Right cardiac atrium (tissue), 5 donors: Measurements from ENCODE around the gene ATP13A3. TPM values are rescaled to one million over a fixed set of nuclear protein-coding genes. Genes with fewer than 3 reads are reported as not detected.

ENCODE experiments used
- ATAC-seq, 2 donors: fragments of 200-7000 bp; cut with Tn5 transposase; one replicate each; pipeline versions ENCODE4 v1.8.0 to v1.9.1; 2020; ENCODE audit warnings: moderate library complexity in 2 of 2, mild to moderate bottlenecking in 1 of 2
- DNase-seq, 3 donors: peaks; one replicate each; pipeline ENCODE4 v3.0.0-alpha.2; 2020
- H3K27ac ChIP-seq: one replicate; pipeline ENCODE4 v1.5.1; 2013; ENCODE audit warnings: mild to moderate bottlenecking, low read length, control low read depth, moderate library complexity
- H3K27me3 ChIP-seq: one replicate; pipeline ENCODE4 v1.6.1; 2013; ENCODE audit not compliant: control insufficient read depth, insufficient read depth
- H3K4me1 ChIP-seq: one replicate; pipeline ENCODE4 v1.6.1; 2013; ENCODE audit warnings: low read length; ENCODE audit not compliant: control insufficient read depth, insufficient read depth
- H3K4me3 ChIP-seq: one replicate; pipeline ENCODE4 v1.5.1; 2013; ENCODE audit warnings: low read length, control low read depth
- H3K9me3 ChIP-seq: one replicate; pipeline ENCODE4 v1.6.1; 2013; ENCODE audit warnings: low read length; ENCODE audit not compliant: control insufficient read depth
- WGBS: extraction: QIAGEN DNeasy Blood & Tissue Kit; methylation state at CpG from one replicate; pipeline ENCODE4 v1.1.7; 2013; 5-methylcytosine and 5-hydroxymethylcytosine counted together
- intact Hi-C, 4 donors: fragments of 100-400 bp; cut with DNase I; formaldehyde crosslinking; loops; one replicate each; pipeline versions ENCODE4 v1.11.0 to v1.14.0; 2022 to 2023
- polyA plus RNA-seq: library from polyadenylated mRNA; stranded (reverse); fragments of 200-250 nt; gene quantifications from one replicate; pipeline ENCODE4 v1.2.3, GENCODE V29; 2013
- total RNA-seq, 4 donors: library from RNA; stranded (reverse); fragmentation: NEBNext Ultra II Directional; extraction: Animal tissue kit (Norgen Biotek cat#: 25700); gene quantifications; one replicate each; pipeline ENCODE4 v1.2.1, GENCODE V29; 2021
- donor health status: healthy with polysubstance abuse.
- donor health status: DM: no; HTN: yes; CAD: no.
- donor health status: DM: no; HTN: no; CAD: no.
- donor health status: DM: no; HTN: yes; CAD: no; lungs with severe emphysema.
- donor health status: DM: yes; HTN: yes; CAD: no.

The ATP13A3 gene
- total and polyA plus RNA-seq, 5 donors, result 28.2 to 194 (median 93.4) TPM

DNA sequence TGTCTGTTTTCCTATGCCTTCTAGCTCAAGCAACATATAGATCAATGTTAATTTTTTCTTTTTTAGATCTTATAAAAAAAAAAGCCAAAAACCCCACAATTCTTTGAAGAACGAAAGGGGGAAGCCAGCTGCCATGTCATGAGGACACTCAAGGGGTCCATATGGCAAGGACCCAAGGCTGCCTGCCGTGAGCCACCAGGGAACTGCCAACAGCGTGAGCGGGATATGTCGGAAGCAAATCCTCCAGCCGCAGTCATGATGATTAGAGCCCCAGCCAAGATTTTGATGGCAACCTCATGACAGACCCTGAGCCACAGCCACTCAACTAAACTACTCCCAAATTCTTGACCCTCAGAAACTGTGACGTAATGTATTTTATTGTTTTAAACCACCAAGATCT, 94.2 kb downstream of the ATP13A3 start:
- 87% methylated on average over 7 of the region's 7 CpGs for WGBS
- intact Hi-C loops, result no loop called here
- ATAC-seq, result no peak

DNA sequence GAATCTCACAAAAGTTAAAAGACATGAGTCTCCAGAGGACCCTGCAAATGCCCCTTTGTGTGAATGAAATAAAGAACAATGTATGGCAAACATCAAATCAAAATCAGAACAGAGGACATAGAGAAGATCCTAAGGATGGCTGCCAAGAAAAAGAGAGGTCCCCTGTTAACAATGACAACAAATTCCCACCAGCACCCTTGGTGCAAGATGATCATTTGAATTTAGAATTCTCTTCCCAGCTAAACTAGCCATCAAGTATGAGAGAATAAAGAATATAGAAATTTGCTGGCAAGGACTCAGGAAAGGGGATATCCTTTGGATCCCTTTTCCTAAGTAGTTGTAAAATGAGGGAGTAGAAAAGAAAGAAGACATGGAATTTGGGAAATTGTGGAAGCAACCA, 96.0 kb downstream of the ATP13A3 start:
- H3K4me3 ChIP-seq, result no peak overlapping the region
- no peaks in the 10 kb centered on the region for H3K9me3 ChIP-seq
- no peak for DNase-seq
- H3K4me1 ChIP-seq, result no peaks in the 10 kb centered on the region
- no peak for ATAC-seq
- H3K27ac ChIP-seq, result no peak overlapping the region
- intact Hi-C loops, result no loop called here
- no peaks in the 10 kb centered on the region for H3K27me3 ChIP-seq

More for the DNA sequence above, 94.2 kb downstream of the ATP13A3 start:
- Histone ChIP-seq H3K27ac (no peak overlapping the region), H3K27me3 (no peaks in the 10 kb centered on the region), H3K4me3 (no peak overlapping the region), H3K4me1 (no peaks in the 10 kb centered on the region), H3K9me3 (no peaks in the 10 kb centered on the region)
- DNase-seq, result no peak

GRCh38 chr3:194389269-194389668, 97.5 kb downstream of the ATP13A3 start:
- WGBS, result 95% methylated on average over 8 of the region's 8 CpGs
- H3K27me3 ChIP-seq, result no peaks in the 10 kb centered on the region
- no peak overlapping the region for H3K27ac ChIP-seq
- ATAC-seq (no peak), DNase-seq (no peak)
- H3K4me1 ChIP-seq, result no peaks in the 10 kb centered on the region
- H3K9me3 ChIP-seq, result no peaks in the 10 kb centered on the region
- no peak overlapping the region for H3K4me3 ChIP-seq
- intact Hi-C loops, result no loop called here

- H3K27ac ChIP-seq, result no peak overlapping the region
- intact Hi-C loops, result no loop called here
- no peak for DNase-seq
- no peaks in the 10 kb centered on the region for H3K27me3 ChIP-seq
- H3K4me1 ChIP-seq, result no peaks in the 10 kb centered on the region
- ATAC-seq, result no peak
- WGBS, result 98% methylated on average over 8 of the region's 8 CpGs
- no peaks in the 10 kb centered on the region for H3K9me3 ChIP-seq
- no peak overlapping the region for H3K4me3 ChIP-seq
These were observed 98.8 kb downstream of the ATP13A3 start for GRCh38 chr3:194387926-194388418.

DNA sequence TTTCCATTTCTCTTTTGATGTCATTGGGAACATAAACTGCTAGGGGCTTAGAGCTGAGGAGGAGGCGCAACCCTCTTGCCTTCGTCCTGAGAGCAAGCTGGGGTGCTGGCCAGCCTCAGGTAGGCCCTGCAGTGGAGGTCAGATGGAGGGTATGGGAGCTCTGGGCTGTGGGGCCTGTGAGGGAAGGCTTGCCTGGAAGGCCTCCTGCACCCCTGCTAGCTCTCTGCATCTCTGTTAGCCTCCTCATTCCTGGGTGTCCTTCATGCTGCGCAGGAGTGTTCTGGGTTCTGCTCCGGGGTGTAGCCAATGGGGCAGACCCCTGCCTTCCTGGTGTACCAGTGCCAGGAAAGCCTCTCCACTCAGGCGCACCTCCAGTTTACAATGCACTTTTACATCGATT, 99.5 kb downstream of the ATP13A3 start:
- no peak for DNase-seq
- 97% methylated on average over 6 of the region's 6 CpGs for WGBS
- intact Hi-C loops, result no loop called here
- no peaks in the 10 kb centered on the region for H3K9me3 ChIP-seq
- H3K27ac ChIP-seq, result no peak overlapping the region
- no peaks in the 10 kb centered on the region for H3K27me3 ChIP-seq
- H3K4me3 ChIP-seq, result no peak overlapping the region
- no peak for ATAC-seq
- H3K4me1 ChIP-seq, result no peaks in the 10 kb centered on the region

DNA sequence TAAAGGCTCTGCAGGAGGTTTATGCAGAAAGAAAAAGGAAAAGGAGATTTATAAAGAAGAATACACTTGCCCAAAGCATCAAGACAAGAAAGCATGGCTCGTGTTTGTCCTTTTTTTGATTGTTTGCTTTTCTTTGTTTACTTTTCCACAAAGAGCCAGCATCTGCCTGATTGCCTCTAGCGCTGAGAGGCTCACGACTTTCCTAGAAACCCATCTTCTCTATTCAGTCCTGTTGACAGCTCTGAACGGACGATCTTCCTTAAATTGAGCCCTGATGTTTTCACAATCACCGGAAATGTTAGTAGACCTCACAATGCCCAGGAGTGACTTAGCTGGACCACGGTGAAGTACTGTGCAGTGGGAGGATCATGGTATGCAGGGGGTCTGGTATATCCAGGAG, 100.2 kb downstream of the ATP13A3 start:
- 58% methylated on average over 7 of the region's 7 CpGs for WGBS
- Histone ChIP-seq H3K27ac (no peak overlapping the region), H3K27me3 (no peaks in the 10 kb centered on the region), H3K9me3 (no peaks in the 10 kb centered on the region), H3K4me3 (no peak overlapping the region), H3K4me1 (no peaks in the 10 kb centered on the region)
- ATAC-seq (no peak), DNase-seq (no peak)
- intact Hi-C loops, result no loop called here

DNA sequence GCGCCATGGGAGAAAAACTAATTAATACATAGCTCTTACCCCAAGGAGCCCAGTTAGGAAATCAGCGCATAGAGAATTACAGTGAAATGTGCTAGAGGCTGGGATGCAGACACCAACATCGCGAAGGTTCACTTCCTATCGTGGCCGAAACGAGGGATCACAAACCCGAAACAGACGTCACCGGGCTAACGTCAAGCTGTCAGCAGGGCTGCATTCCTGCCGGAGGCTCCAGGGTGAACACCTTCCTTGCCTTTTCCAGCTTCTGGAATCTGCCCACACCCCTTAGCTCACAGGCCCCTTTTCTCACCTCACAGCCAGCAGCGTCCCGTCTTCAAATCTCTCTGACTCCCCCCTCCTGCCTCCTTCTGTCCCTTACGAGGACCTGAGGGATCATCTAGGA, 100.7 kb downstream of the ATP13A3 start:
- Histone ChIP-seq H3K9me3 (no peaks in the 10 kb centered on the region), H3K27ac (no peak overlapping the region), H3K4me1 (no peaks in the 10 kb centered on the region), H3K27me3 (no peaks in the 10 kb centered on the region), H3K4me3 (no peak overlapping the region)
- WGBS, result 63% methylated on average over 15 of the region's 15 CpGs
- ATAC-seq (no peak), DNase-seq (no peak)
- intact Hi-C loops, result no loop called here

- Histone ChIP-seq H3K9me3 (no peaks in the 10 kb centered on the region), H3K4me1 (no peaks in the 10 kb centered on the region), H3K27me3 (no peaks in the 10 kb centered on the region), H3K4me3 (no peak overlapping the region), H3K27ac (no peak overlapping the region)
- WGBS, result 94% methylated on average over 12 of the region's 12 CpGs
- DNase-seq (no peak), ATAC-seq (no peak)
- intact Hi-C loops, result no loop called here
These were observed 102.2 kb downstream of the ATP13A3 start for GRCh38 chr3:194384569-194385001.

- no peak overlapping the region for H3K4me3 ChIP-seq
- no peaks in the 10 kb centered on the region for H3K4me1 ChIP-seq
- H3K9me3 ChIP-seq, result no peaks in the 10 kb centered on the region
- intact Hi-C loops, result no loop called here
- WGBS, result 71% methylated on average over 6 of the region's 6 CpGs
- no peak overlapping the region for H3K27ac ChIP-seq
- no peak for ATAC-seq
- DNase-seq, result no peak
- no peaks in the 10 kb centered on the region for H3K27me3 ChIP-seq
These were observed 102.6 kb downstream of the ATP13A3 start for GRCh38 chr3:194384156-194384555.

DNA sequence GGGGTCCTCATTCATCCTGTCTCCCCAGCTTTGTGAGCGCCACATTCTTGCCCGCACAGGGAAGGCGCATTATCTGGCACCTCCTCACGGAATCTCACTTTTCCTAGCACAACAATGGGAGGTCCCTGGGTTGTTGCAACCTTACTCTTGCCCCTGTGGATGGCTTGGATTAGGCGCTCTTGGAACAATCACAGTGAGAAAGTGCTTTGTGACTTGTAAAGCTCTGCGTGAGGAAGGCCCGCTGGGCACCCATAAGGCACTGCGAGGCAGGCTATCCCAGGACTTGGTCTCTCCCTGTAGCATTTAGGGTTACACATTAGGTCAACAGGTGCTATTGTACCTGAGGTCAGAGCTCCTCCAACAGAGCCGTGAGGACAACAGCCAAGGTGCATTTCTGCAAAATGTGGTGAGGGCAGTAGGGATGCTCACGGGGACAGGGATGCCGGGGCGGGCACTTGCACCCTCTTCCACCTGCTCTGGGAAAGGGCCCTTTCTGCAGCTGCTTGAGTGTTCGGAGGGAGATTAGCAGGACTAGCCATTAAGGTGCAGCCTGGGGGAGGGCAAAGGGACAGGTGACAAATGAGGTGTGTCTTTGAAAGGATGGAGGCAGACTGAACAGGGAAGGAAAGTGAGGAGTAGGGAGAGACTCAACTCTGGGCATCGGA, 103.4 kb downstream of the ATP13A3 start:
- H3K4me3 ChIP-seq, result no peak overlapping the region
- 89% methylated on average over 14 of the region's 14 CpGs for WGBS
- no peaks in the 10 kb centered on the region for H3K9me3 ChIP-seq
- ATAC-seq (no peak), DNase-seq (no peak)
- intact Hi-C loops, result no loop called here
- H3K27ac ChIP-seq, result no peak overlapping the region
- H3K27me3 ChIP-seq, result no peaks in the 10 kb centered on the region
- H3K4me1 ChIP-seq, result no peaks in the 10 kb centered on the region

GRCh38 chr3:194382892-194383223, 103.9 kb downstream of the ATP13A3 start:
- Histone ChIP-seq H3K27me3 (no peaks in the 10 kb centered on the region), H3K9me3 (no peaks in the 10 kb centered on the region), H3K4me3 (no peak overlapping the region), H3K4me1 (no peaks in the 10 kb centered on the region), H3K27ac (no peak overlapping the region)
- 71% methylated on average over 9 of the region's 9 CpGs for WGBS
- intact Hi-C loops, result no loop called here
- ATAC-seq (no peak), DNase-seq (no peak)
